DOHH2 (cell line): Measurements from ENCODE around the gene TMEM61.

Experiments
- H3F3A ChIP-seq: fragments of 200-600 bp; sonication (generic), shearing (Covaris generic); 2 replicates; pipeline ENCODE4 v1.6.0; 2016; ENCODE audit warnings: antibody characterized with exemption, mild to moderate bottlenecking; ENCODE audit not compliant: control insufficient read depth, insufficient read depth
- H3K27ac ChIP-seq: fragments of 200-600 bp; sonication (generic); 2 replicates; pipeline ENCODE4 v1.5.1; 2014; ENCODE audit warnings: low read depth, mild to moderate bottlenecking, low read length, moderate library complexity
- H3K27me3 ChIP-seq: fragments of 200-600 bp; sonication (generic); 2 replicates; pipeline ENCODE4 v1.6.1; 2014; ENCODE audit warnings: mild to moderate bottlenecking, low read length, mixed read lengths; ENCODE audit not compliant: control insufficient read depth
- H3K36me3 ChIP-seq: fragments of 200-600 bp; sonication (generic); 2 replicates; pipeline ENCODE4 v1.6.1; 2014; ENCODE audit warnings: mild to moderate bottlenecking, low read length, moderate library complexity, mixed read lengths; ENCODE audit not compliant: control insufficient read depth
- H3K4me1 ChIP-seq: fragments of 200-600 bp; sonication (generic); 2 replicates; pipeline ENCODE4 v1.6.1; 2014; ENCODE audit warnings: mild to moderate bottlenecking, low read length, mixed read lengths; ENCODE audit not compliant: control insufficient read depth
- H3K4me2 ChIP-seq: fragments of 200-600 bp; sonication (generic); 2 replicates; pipeline ENCODE4 v1.6.0; 2014; ENCODE audit warnings: mild to moderate bottlenecking, low read length, moderate library complexity
- H3K4me3 ChIP-seq: fragments of 200-600 bp; sonication (generic); 2 replicates; pipeline ENCODE4 v1.5.1; 2014; ENCODE audit warnings: mild to moderate bottlenecking, low read length, mixed read lengths
- H3K79me2 ChIP-seq: fragments of 200-600 bp; sonication (generic); 2 replicates; pipeline ENCODE4 v1.6.1; 2014; ENCODE audit warnings: mild to moderate bottlenecking, low read length, mixed read lengths; ENCODE audit not compliant: control insufficient read depth
- H3K9me2 ChIP-seq: fragments of 200-600 bp; sonication (generic); replicated peaks from 2 replicates; pipeline ENCODE4 v1.6.1; 2014; ENCODE audit warnings: mild to moderate bottlenecking, low read length, mixed read lengths; ENCODE audit not compliant: control insufficient read depth
- H3K9me3 ChIP-seq: fragments of 200-600 bp; sonication (generic); 2 replicates; pipeline ENCODE4 v1.6.1; 2014; ENCODE audit warnings: antibody characterized with exemption, low read length, mixed read lengths; ENCODE audit not compliant: control insufficient read depth, insufficient read depth
- H4K20me1 ChIP-seq: fragments of 200-600 bp; sonication (generic); 2 replicates; pipeline ENCODE4 v1.6.0; 2014; ENCODE audit warnings: low read depth, mild to moderate bottlenecking, antibody characterized with exemption, low read length, moderate library complexity; ENCODE audit not compliant: control insufficient read depth, insufficient read depth
- EZH2phosphoT487 ChIP-seq: fragments of 200-600 bp; sonication (generic); IDR thresholded peaks from 2 replicates; pipeline ENCODE4 v1.6.1; 2017; ENCODE audit warnings: borderline replicate concordance, mild to moderate bottlenecking, antibody characterized with exemption, low read length, moderate library complexity, mixed read lengths
- TF ChIP-seq, protein P1 (sequence below): fragments of 200-600 bp; sonication (generic); IDR thresholded peaks from one replicate; pipeline ENCODE4 v1.5.1; 2014; ENCODE audit warnings: antibody characterized with exemption, mild to moderate bottlenecking, low read depth, low read length; ENCODE audit not compliant: poor library complexity, severe bottlenecking

The TMEM61 gene

DNA sequence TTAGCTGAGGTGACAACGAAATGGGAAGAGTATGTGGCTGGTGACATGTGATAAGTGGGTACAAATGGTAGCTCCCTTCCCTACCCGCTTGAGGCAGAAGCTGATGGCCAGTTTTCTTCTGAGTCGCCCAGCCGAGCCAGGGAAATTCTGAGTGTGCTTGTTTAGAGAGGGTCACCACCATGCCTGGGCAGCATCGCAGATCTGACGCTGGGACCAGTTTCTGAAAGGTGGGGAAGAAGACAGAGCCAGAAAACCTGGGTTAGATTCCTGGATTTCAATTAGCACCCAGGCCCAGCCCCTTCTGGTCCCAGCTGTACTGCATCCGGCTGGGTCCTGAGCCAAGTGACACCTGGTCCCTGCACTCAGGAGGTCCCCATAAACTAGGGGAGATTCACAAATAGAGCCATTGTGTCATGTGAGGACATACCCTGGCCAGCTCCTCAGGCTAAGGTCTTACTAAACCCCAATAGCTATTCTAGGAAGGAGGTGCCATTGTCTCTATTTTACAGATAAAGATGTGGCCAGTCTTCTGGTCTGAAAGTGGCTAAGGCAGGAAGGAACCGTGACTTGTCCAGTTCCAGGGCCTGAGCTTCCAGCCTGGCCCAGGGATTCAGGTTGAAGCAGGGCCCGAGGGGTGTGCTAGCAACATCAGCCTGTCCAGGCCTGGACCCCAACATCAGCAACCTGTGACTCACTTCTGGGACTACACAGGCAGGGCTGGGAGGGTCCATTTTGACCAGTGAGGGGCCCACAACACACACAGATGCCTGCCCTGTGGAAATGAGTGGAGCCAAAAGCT is 1.7 kb upstream of the TMEM61 start:
- no peaks in the 10 kb centered on the region for H3K36me3 ChIP-seq
- H3K4me2 ChIP-seq: no peak overlapping the region
- no peaks in the 10 kb centered on the region for H3K79me2 ChIP-seq
- peaks cover 10% of the 10 kb centered on the region for H3K27me3 ChIP-seq
- no peaks in the 10 kb centered on the region for H4K20me1 ChIP-seq
- H3K9me3 ChIP-seq: no peaks in the 10 kb centered on the region
- no peak overlapping the region for H3K27ac ChIP-seq
- TF ChIP-seq, protein P1, sequence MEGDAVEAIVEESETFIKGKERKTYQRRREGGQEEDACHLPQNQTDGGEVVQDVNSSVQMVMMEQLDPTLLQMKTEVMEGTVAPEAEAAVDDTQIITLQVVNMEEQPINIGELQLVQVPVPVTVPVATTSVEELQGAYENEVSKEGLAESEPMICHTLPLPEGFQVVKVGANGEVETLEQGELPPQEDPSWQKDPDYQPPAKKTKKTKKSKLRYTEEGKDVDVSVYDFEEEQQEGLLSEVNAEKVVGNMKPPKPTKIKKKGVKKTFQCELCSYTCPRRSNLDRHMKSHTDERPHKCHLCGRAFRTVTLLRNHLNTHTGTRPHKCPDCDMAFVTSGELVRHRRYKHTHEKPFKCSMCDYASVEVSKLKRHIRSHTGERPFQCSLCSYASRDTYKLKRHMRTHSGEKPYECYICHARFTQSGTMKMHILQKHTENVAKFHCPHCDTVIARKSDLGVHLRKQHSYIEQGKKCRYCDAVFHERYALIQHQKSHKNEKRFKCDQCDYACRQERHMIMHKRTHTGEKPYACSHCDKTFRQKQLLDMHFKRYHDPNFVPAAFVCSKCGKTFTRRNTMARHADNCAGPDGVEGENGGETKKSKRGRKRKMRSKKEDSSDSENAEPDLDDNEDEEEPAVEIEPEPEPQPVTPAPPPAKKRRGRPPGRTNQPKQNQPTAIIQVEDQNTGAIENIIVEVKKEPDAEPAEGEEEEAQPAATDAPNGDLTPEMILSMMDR: no peak
- no peak for TF ChIP-seq EZH2phosphoT487
- H3K4me3 ChIP-seq: no peak overlapping the region
- H3K4me1 ChIP-seq: no peaks in the 10 kb centered on the region
- no peaks in the 10 kb centered on the region for H3K9me2 ChIP-seq
- H3F3A ChIP-seq: no peaks in the 10 kb centered on the region

DNA sequence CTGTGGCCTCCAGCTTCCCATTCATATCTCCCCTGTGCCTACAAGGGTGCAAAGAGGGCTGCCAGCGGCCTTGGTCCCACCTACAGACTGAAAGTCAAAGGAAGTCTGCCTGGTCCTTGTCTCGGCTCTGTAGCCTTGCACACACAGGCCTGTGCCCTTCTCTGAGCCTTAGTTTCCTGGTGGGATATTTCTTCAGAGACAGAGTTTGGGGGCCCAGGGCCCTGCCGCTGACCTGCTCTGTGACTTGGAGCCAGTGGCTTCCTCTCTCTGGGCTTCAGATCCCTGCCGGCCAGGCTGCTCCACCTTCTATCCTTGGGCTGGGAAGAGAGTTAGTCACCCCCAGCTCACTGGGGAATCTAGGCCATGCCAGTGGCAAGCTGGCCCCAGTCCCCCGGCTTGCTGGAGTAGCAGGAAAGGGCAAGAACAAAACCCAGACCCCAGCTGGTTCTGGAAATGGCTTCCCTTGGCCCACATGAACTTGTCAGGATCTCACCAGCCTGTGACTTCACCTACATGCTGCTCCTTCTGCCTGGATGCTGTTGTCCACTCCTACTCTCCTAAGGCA is 1.0 kb upstream of the TMEM61 start:
- Histone ChIP-seq H3K36me3 (no peaks in the 10 kb centered on the region), H3K4me2 (no peak overlapping the region), H3K27ac (no peak overlapping the region), H3K9me2 (no peaks in the 10 kb centered on the region), H4K20me1 (no peaks in the 10 kb centered on the region), H3K79me2 (no peaks in the 10 kb centered on the region), H3F3A (no peaks in the 10 kb centered on the region), H3K4me1 (no peaks in the 10 kb centered on the region), H3K27me3 (peaks cover 5% of the 10 kb centered on the region), H3K4me3 (no peak overlapping the region), H3K9me3 (no peaks in the 10 kb centered on the region)
- TF ChIP-seq, protein P1: no peak
- TF ChIP-seq EZH2phosphoT487: no peak

DNA sequence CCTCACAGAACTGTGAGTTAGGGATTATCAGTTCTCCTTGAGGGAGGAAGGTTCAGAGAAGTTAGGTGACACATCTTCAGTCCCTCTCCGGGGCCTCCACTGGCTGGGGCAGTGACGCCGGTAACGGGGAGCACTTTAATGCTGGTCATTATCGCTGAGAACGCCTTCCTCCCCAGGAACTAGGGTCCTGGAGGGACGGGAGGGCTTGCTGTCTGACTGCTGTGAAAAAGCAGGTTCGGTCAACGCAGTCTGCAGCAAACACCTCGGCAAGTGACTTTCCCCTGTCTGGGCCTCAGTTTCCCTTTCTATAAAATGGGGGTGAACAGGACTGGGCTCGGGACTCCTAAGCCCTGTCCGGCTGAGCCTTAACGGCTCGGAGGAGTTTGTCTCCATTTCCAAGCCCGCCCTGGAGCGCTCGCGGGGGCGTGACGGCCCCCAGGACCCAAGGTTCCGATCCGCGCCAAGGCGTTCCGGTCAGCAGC is 341 bp upstream of the TMEM61 start:
- H3K79me2 ChIP-seq: no peaks in the 10 kb centered on the region

More for the DNA sequence above, 341 bp upstream of the TMEM61 start:
- Histone ChIP-seq H3F3A (no peaks in the 10 kb centered on the region), H3K4me3 (no peak overlapping the region), H3K4me1 (no peaks in the 10 kb centered on the region), H3K9me3 (no peaks in the 10 kb centered on the region), H4K20me1 (no peaks in the 10 kb centered on the region), H3K27ac (no peak overlapping the region), H3K36me3 (no peaks in the 10 kb centered on the region), H3K27me3 (peaks cover 5% of the 10 kb centered on the region; the same call in 1 of the 2 replicates), H3K9me2 (no peaks in the 10 kb centered on the region), H3K4me2 (no peak overlapping the region)
- TF ChIP-seq, protein P1: no peak
- TF ChIP-seq EZH2phosphoT487: no peak
